ENCODE data around the gene SPINDOC. TPM values are rescaled to one million over a fixed set of nuclear protein-coding genes. Genes with fewer than 3 reads are reported as not detected.
"Not testable (repeated sequence)": the region's sequence is repeated elsewhere in the genome, so short reads cannot be mapped to it uniquely, and the experiment has no call there.

SPINDOC gene
- total RNA-seq, 2 experiments from 2014 or later = 29.3 to 29.5 TPM

- peaks cover 65% of the 10 kb centered on the region for H3K4me1 Mint-ChIP-seq
- peak overlapping the region; percentile 60 for H3K4me3 Mint-ChIP-seq
Measured at GRCh38 chr11:63850920-63851319, 37.7 kb downstream of the SPINDOC start.

GRCh38 chr11:63851364-63851763 is 38.1 kb downstream of the SPINDOC start:
- Mint-ChIP-seq H3K36me3 (peaks cover 36% of the 10 kb centered on the region), H3K9me3 (no peaks in the 10 kb centered on the region), H3K4me1 (peaks cover 65% of the 10 kb centered on the region), H3K27me3 (no peaks in the 10 kb centered on the region), H3K4me3 (peak overlapping the region; percentile 60), H3K27ac (peak overlapping the region; percentile 87)
- DNase-seq = no peak

More at GRCh38 chr11:63850920-63851319, 37.7 kb downstream of the SPINDOC start:
- Mint-ChIP-seq H3K27ac (peak overlapping the region; percentile 87), H3K36me3 (peaks cover 36% of the 10 kb centered on the region), H3K9me3 (no peaks in the 10 kb centered on the region), H3K27me3 (no peaks in the 10 kb centered on the region)
- DNase-seq = no peak

DNA sequence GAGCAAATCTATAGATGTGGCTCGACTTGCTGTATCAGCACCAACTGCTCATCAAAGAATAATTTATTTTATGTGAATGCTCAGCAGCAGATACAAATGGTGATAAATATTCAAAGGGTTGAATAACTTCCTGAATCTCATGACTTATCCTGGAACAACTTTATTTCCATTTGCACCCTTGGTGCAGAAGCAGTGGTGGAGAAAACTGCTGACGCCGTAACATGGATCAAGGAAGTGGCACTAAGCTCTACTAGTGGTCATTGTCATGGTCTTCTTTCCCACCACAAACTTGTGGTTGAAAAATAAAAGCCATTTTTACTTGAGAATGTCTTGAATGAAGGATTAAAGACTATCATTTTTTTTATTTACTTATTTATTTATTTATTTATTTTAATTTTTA is 40.2 kb downstream of the SPINDOC start:
- no peak for DNase-seq
- Mint-ChIP-seq H3K4me3 (no peak overlapping the region), H3K27ac (no peak overlapping the region), H3K4me1 (peaks cover 54% of the 10 kb centered on the region), H3K9me3 (no peaks in the 10 kb centered on the region), H3K27me3 (no peaks in the 10 kb centered on the region), H3K36me3 (peaks cover 38% of the 10 kb centered on the region)

- Mint-ChIP-seq H3K36me3 (peaks cover 33% of the 10 kb centered on the region), H3K9me3 (no peaks in the 10 kb centered on the region), H3K27ac (no peak overlapping the region), H3K4me3 (no peak overlapping the region), H3K27me3 (no peaks in the 10 kb centered on the region), H3K4me1 (peaks cover 50% of the 10 kb centered on the region)
- DNase-seq = no peak
Measured at GRCh38 chr11:63854696-63855095, 41.4 kb downstream of the SPINDOC start.

DNA sequence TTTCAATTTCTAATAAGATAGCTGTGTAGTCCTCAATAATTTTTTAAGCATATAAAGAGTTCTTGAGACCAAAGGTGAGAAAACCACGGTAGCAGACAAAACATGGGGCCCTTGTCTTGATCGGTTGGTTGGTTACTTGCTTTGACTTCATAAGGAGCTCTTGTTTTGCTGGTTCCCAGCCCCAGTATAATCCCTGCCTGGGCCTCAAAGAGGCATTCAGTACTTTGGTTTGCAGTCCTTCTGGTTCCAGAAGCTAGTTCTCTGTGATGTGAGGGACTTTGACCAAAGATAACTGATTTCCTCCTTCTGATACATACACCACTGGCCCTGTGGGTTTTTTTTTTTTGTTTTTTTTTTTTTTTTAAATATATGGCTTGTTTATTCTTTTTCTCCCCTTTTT is 42.7 kb downstream of the SPINDOC start:
- Mint-ChIP-seq H3K27me3 (no peaks in the 10 kb centered on the region), H3K4me3 (no peak overlapping the region), H3K9me3 (no peaks in the 10 kb centered on the region), H3K27ac (peak overlapping the region; percentile 29), H3K4me1 (peaks cover 41% of the 10 kb centered on the region), H3K36me3 (peaks cover 26% of the 10 kb centered on the region)
- DNase-seq = no peak

- H3K27me3 Mint-ChIP-seq = no peaks in the 10 kb centered on the region
- no peak overlapping the region for H3K4me3 Mint-ChIP-seq
- no peak overlapping the region for H3K27ac Mint-ChIP-seq
- H3K4me1 Mint-ChIP-seq = peaks cover 30% of the 10 kb centered on the region
- peaks cover 24% of the 10 kb centered on the region for H3K36me3 Mint-ChIP-seq
- no peaks in the 10 kb centered on the region for H3K9me3 Mint-ChIP-seq
- DNase-seq = no peak
Measured at GRCh38 chr11:63858628-63859550, 45.6 kb downstream of the SPINDOC start.

DNA sequence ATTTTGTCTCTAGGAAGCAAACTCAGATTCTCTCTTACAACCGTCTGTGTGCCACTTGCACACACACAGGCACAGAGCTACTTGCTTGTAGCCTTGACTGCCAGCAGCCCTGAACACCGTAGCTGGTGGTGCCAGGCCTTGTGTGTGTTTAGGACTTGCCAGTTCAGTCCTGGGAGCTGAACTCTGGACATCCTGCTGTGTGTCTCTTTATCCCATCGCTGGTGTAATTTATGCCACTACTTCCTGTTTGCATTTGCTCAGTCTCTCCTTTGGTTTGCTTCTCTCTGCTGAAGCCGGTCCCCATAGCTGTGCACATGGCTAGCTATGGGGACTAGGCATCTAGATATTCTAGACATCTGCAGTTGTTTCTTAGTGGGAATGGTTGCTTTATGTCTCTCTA is 49.7 kb downstream of the SPINDOC start:
- H3K36me3 Mint-ChIP-seq = peaks cover 11% of the 10 kb centered on the region
- H3K27ac Mint-ChIP-seq = peak overlapping the region; percentile 66
- DNase-seq = no peak
- H3K27me3 Mint-ChIP-seq = no peaks in the 10 kb centered on the region
- no peaks in the 10 kb centered on the region for H3K9me3 Mint-ChIP-seq
- H3K4me1 Mint-ChIP-seq = peaks cover 43% of the 10 kb centered on the region
- H3K4me3 Mint-ChIP-seq = no peak overlapping the region

DNA sequence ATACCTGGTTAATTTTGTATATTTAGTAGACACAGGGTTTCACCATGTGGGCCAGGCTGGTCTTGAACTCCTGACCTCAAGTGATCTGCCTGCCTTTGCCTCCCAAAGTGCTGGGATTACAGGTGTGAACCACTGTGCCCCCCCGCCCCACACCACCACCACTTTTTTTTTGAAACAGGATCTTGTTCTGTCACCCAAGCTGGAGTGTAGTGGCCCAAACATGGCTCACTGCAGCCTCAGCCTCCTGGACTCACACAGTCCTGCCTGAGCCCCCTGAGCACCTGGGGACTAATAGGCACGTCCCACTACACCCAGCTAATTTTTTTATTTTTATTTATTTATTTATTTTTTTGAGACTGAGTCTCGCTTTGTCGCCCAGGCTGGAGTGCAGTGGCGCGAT is 50.4 kb downstream of the SPINDOC start:
- peaks cover 47% of the 10 kb centered on the region for H3K4me1 Mint-ChIP-seq
- not testable (repeated sequence) for DNase-seq, H3K4me3 Mint-ChIP-seq, H3K9me3 Mint-ChIP-seq, H3K27ac Mint-ChIP-seq, H3K27me3 Mint-ChIP-seq
- H3K36me3 Mint-ChIP-seq = peaks cover 15% of the 10 kb centered on the region

DNA sequence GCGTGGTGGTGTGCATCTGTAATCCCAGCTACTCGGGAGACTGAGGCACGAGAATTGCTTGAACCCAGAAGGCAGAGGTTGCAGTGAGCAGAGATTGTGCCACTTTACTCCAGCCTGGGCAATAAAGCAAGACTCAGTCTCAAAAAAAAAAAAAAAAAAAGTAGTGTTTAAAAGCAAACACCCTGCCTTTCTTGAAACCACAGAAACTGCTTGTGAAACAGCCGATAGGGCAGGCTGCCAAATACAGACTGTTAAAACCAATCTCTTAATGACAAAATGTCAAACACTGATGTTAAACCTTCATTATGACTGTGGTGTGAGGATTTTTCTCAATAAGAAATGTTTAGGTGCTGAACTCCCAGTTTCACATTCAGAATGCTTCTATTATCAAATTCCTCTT is 53.0 kb downstream of the SPINDOC start:
- H3K36me3 Mint-ChIP-seq = peaks cover 16% of the 10 kb centered on the region
- peak overlapping the region; percentile 52 for H3K4me3 Mint-ChIP-seq
- DNase-seq = peak; percentile 81
- H3K27ac Mint-ChIP-seq = peak overlapping the region; percentile 75
- peaks cover 65% of the 10 kb centered on the region for H3K4me1 Mint-ChIP-seq
- H3K27me3 Mint-ChIP-seq = no peaks in the 10 kb centered on the region
- H3K9me3 Mint-ChIP-seq = no peaks in the 10 kb centered on the region

GRCh38 chr11:63867511-63867910 is 54.3 kb downstream of the SPINDOC start:
- no peak for DNase-seq
- Mint-ChIP-seq H3K27me3 (no peaks in the 10 kb centered on the region), H3K9me3 (no peaks in the 10 kb centered on the region), H3K27ac (peak overlapping the region; percentile 21), H3K4me1 (peaks cover 72% of the 10 kb centered on the region), H3K36me3 (peaks cover 14% of the 10 kb centered on the region), H3K4me3 (no peak overlapping the region)

GRCh38 chr11:63868399-63869064 is 55.3 kb downstream of the SPINDOC start:
- H3K27ac Mint-ChIP-seq = no peak overlapping the region
- no peaks in the 10 kb centered on the region for H3K27me3 Mint-ChIP-seq
- H3K4me3 Mint-ChIP-seq = no peak overlapping the region
- H3K9me3 Mint-ChIP-seq = no peaks in the 10 kb centered on the region
- DNase-seq = no peak
- H3K36me3 Mint-ChIP-seq = peaks cover 9% of the 10 kb centered on the region
- H3K4me1 Mint-ChIP-seq = peaks cover 72% of the 10 kb centered on the region

- Mint-ChIP-seq H3K36me3 (peaks cover 9% of the 10 kb centered on the region), H3K4me1 (peaks cover 75% of the 10 kb centered on the region), H3K27me3 (no peaks in the 10 kb centered on the region), H3K4me3 (peak overlapping the region; percentile 24), H3K27ac (peak overlapping the region; percentile 81), H3K9me3 (no peaks in the 10 kb centered on the region)
- DNase-seq = no peak
Measured at GRCh38 chr11:63869171-63869591, 55.9 kb downstream of the SPINDOC start.

DNA sequence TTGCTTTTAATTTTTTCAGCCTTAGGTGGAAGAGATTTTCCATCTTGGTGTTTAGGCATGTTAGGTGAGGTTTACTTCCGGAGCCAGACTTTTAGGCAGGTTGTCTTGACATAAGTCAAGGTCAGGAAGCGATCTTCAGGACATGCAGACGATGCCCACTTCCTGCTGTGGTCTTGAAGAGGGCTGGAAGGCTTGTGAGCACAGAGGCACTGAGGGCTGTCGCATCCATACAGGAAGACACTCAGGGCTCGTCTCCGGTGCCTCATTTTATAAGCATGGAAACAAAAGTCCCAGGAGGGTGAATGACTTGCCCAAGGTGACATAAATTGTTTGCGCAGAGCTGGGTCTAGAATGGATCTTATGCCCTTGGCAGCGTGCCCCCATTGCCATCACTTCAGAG is 56.4 kb downstream of the SPINDOC start:
- H3K36me3 Mint-ChIP-seq = peaks cover 13% of the 10 kb centered on the region
- H3K9me3 Mint-ChIP-seq = no peaks in the 10 kb centered on the region
- DNase-seq = peak; percentile 27
- H3K27me3 Mint-ChIP-seq = no peaks in the 10 kb centered on the region
- peaks cover 80% of the 10 kb centered on the region for H3K4me1 Mint-ChIP-seq
- peak overlapping the region; percentile 81 for H3K27ac Mint-ChIP-seq
- H3K4me3 Mint-ChIP-seq = peak overlapping the region; percentile 24

DNA sequence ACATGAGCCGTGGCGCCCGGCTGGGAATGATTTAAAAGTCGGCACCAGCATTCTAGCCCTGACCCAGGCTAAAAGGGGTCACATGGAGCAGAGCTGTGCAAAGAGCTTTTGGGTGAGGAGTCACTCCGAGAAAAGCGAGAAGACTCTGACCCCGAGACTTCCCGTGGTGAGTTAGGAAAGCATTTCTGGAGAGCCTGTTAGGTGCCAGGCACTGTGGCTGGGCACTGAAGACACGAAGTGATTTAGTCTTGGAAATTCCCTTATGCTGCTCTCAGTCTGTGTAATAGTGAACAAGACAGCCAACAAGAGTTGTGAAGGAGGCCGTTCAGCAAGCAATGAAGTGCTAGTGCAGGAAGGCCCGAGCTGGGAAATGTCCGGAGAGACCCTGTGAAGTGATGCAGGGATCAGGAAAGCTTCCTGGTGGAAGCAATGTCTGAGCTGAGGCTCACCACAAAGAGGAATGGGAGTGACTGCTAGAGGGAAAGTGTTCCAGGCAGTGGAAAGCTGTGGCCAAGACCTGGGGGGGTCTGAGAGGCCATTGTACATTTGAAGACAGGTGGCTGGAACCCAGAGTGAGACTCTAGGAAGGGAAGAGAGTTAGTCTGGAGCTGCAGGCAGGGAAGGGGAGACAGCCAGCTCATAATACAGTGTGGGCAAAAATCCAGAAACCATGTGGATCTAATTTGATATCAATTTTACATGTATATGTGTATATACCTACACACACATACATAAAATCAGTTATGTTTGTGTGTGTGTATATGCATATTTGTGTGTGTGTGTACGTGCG is 57.3 kb downstream of the SPINDOC start:
- H3K27ac Mint-ChIP-seq = no peak overlapping the region
- peaks cover 16% of the 10 kb centered on the region for H3K36me3 Mint-ChIP-seq
- no peak for DNase-seq
- H3K4me3 Mint-ChIP-seq = peak overlapping the region; percentile 24
- no peaks in the 10 kb centered on the region for H3K9me3 Mint-ChIP-seq
- H3K4me1 Mint-ChIP-seq = peaks cover 76% of the 10 kb centered on the region
- no peaks in the 10 kb centered on the region for H3K27me3 Mint-ChIP-seq
